ENCODE measurements around the gene GGTA1. TPM values are rescaled to one million over a fixed set of nuclear protein-coding genes. Genes with fewer than 3 reads are reported as not detected.

The GGTA1 gene
- total RNA-seq, 1 experiment from 2014 or later = not detected

GRCh38 chr9:121483473-121484031 is 16.1 kb downstream of the GGTA1 start:
- CTCF ChIA-PET = no interaction called here
- DNase-seq (ENCODE audit: low spot score) (no peak), ATAC-seq (no peak)
- POLR2A ChIA-PET = no interaction called here
- Mint-ChIP-seq H3K9me3 (no peaks in the 10 kb centered on the region), H3K4me1 (peaks cover 2% of the 10 kb centered on the region; the same call in 1 of the 2 replicates), H3K27ac (no peak overlapping the region), H3K27me3 (ENCODE audit: low read depth) (no peaks in the 10 kb centered on the region), H3K36me3 (no peaks in the 10 kb centered on the region), H3K4me3 (no peak overlapping the region)
- TF ChIP-seq CBFB (CRISPR knock-in tag; IDR thresholded peaks at IDR 0.05; ENCODE audit: low read depth) (no peak), STAT6 (CRISPR knock-in tag; conservative IDR thresholded peaks at IDR 0.05; ENCODE audit: low read depth) (no peak), NR3C1 (CRISPR knock-in tag; conservative IDR thresholded peaks at IDR 0.05; ENCODE audit: low read depth) (no peak), RORB (CRISPR knock-in tag; IDR thresholded peaks at IDR 0.05) (no peak), ATF2 (CRISPR knock-in tag; IDR thresholded peaks at IDR 0.05; ENCODE audit: borderline replicate concordance, low read depth) (no peak), IRF2 (CRISPR knock-in tag; IDR thresholded peaks at IDR 0.05; ENCODE audit: borderline replicate concordance, low read depth) (no peak)

- Mint-ChIP-seq H3K27ac (no peak overlapping the region), H3K4me1 (peaks cover 2% of the 10 kb centered on the region; the same call in 1 of the 2 replicates), H3K4me3 (no peak overlapping the region), H3K9me3 (no peaks in the 10 kb centered on the region), H3K36me3 (no peaks in the 10 kb centered on the region), H3K27me3 (ENCODE audit: low read depth) (no peaks in the 10 kb centered on the region)
- DNase-seq (ENCODE audit: low spot score) (no peak), ATAC-seq (no peak)
- POLR2A ChIA-PET = no interaction called here
- CTCF ChIA-PET = no interaction called here
- TF ChIP-seq ZSCAN18 (CRISPR knock-in tag; IDR thresholded peaks at IDR 0.05) (no peak), FOXK1 (CRISPR knock-in tag; IDR thresholded peaks at IDR 0.05) (no peak), ZNF281 (CRISPR knock-in tag; IDR thresholded peaks at IDR 0.05) (no peak), HMGA2 (CRISPR knock-in tag; IDR thresholded peaks at IDR 0.05) (no peak), ARID4B (CRISPR knock-in tag; IDR thresholded peaks at IDR 0.05; ENCODE audit: borderline replicate concordance) (no peak), ATF1 (CRISPR knock-in tag; IDR thresholded peaks at IDR 0.05) (no peak), USF1 (CRISPR knock-in tag; IDR thresholded peaks at IDR 0.05) (no peak), MYBL2 (CRISPR knock-in tag; IDR thresholded peaks at IDR 0.05) (no peak), ZMAT4 (CRISPR knock-in tag; IDR thresholded peaks at IDR 0.05) (no peak), CREM (CRISPR knock-in tag; IDR thresholded peaks at IDR 0.05) (no peak), ZNF425 (CRISPR knock-in tag; conservative IDR thresholded peaks at IDR 0.05) (no peak), TEAD4 (CRISPR knock-in tag; IDR thresholded peaks at IDR 0.05) (no peak), CREB1 (CRISPR knock-in tag; IDR thresholded peaks at IDR 0.05) (no peak)
Observed at GRCh38 chr9:121483049-121483448, 16.6 kb downstream of the GGTA1 start.
